Vagina (tissue), 2 donors: ENCODE data around the gene RHOV. TPM values are rescaled to one million over a fixed set of nuclear protein-coding genes. Genes with fewer than 3 reads are reported as not detected.

Source experiments
- DNase-seq, 2 donors: peaks; one replicate each; pipeline ENCODE4 v3.0.0-alpha.2; 2017; ENCODE audit errors: extremely low spot score in 2 of 2
- H3K27ac ChIP-seq: fragments of 200-600 bp; sonication (generic); one replicate; pipeline ENCODE4 v1.5.1; 2019
- H3K27me3 ChIP-seq: fragments of 200-600 bp; sonication (generic); one replicate; pipeline ENCODE4 v1.5.1; 2019
- H3K36me3 ChIP-seq, 2 donors: fragments of 200-600 bp; sonication (generic); one replicate each; pipeline ENCODE4 v1.5.1; 2017 to 2019
- H3K4me1 ChIP-seq: fragments of 200-600 bp; sonication (generic); one replicate; pipeline ENCODE4 v1.5.1; 2019
- H3K4me3 ChIP-seq, 2 donors: fragments of 200-600 bp; sonication (generic); 1 replicate in 1 of 2; 2 replicates in 1 of 2; pipeline ENCODE4 v1.5.1; 2016 to 2019
- H3K9me3 ChIP-seq: fragments of 200-600 bp; sonication (generic); one replicate; pipeline ENCODE4 v1.5.1; 2019
- POLR2A ChIP-seq, 2 donors: fragments of 450-650 bp; IDR thresholded peaks; one replicate each; pipeline ENCODE4 v1.6.1; 2017; ENCODE audit warnings: antibody characterized with exemption in 2 of 2, mild to moderate bottlenecking in 2 of 2, moderate library complexity in 2 of 2
- POLR2AphosphoS5 ChIP-seq, 2 donors: sonication (generic); formaldehyde crosslinking; IDR thresholded peaks; one replicate each; pipeline ENCODE4 v1.9.0; 2017; ENCODE audit warnings: antibody characterized with exemption in 2 of 2, mild to moderate bottlenecking in 2 of 2, low read depth in 1 of 2; ENCODE audit not compliant: insufficient read depth in 1 of 2
- intact Hi-C: fragments of 100-400 bp; cut with DNase I; formaldehyde crosslinking; loops from one replicate; pipeline ENCODE4 v1.15.1; 2023
- total RNA-seq: library from RNA; depleted of rRNA; stranded (reverse); fragments of >200 nt; gene quantifications from one replicate; pipeline ENCODE4 v1.2.3, GENCODE V29; 2016
- TF ChIP-seq, protein P1 (sequence below), 3 experiments: fragments of 450-650 bp in 2 of 3; fragments of 200-600 bp in 1 of 3; sonication (generic) in 1 of 3; IDR thresholded peaks; one replicate each; pipeline ENCODE4 v1.5.1; 2017 to 2019; ENCODE audit warnings: antibody characterized with exemption in 3 of 3, mild to moderate bottlenecking in 2 of 3, moderate library complexity in 2 of 3

Gene RHOV
- total RNA-seq, 1 donor from 2014 or later = 32.9 TPM

- Histone ChIP-seq H3K27ac (peak overlapping the region; percentile 2), H3K4me3 (no peak overlapping the region)
- intact Hi-C loops = no loop called here
Observed at GRCh38 chr15:40911141-40911540, 37.1 kb upstream of the RHOV start.

GRCh38 chr15:40909662-40910630 lies 35.9 kb upstream of the RHOV start:
- Histone ChIP-seq H3K4me1 (peaks cover 33% of the 10 kb centered on the region), H3K36me3 (no peaks in the 10 kb centered on the region), H3K9me3 (no peaks in the 10 kb centered on the region), H3K27ac (peak overlapping the region; percentile 54), H3K27me3 (no peaks in the 10 kb centered on the region), H3K4me3 (no peak overlapping the region)
- TF ChIP-seq POLR2AphosphoS5 (IDR thresholded peaks at IDR 0.05; ENCODE audit: insufficient read depth in 1 of 2, low read depth in 1 of 2) = peak in 1 of 2 donors; percentile 52
- TF ChIP-seq POLR2A (IDR thresholded peaks at IDR 0.05) = no peak
- intact Hi-C loops = loop anchor here (10.0 kb wide), 1 partner anchor 205 kb away; the partner anchor contains the start of gene INO80
- DNase-seq = no peak

More at GRCh38 chr15:40911141-40911540, 37.1 kb upstream of the RHOV start:
- Histone ChIP-seq H3K4me1 (peaks cover 26% of the 10 kb centered on the region), H3K36me3 (no peaks in the 10 kb centered on the region), H3K9me3 (no peaks in the 10 kb centered on the region), H3K27me3 (no peaks in the 10 kb centered on the region)
- DNase-seq = no peak
- TF ChIP-seq POLR2A (IDR thresholded peaks at IDR 0.05) = no peak
- TF ChIP-seq POLR2AphosphoS5 (IDR thresholded peaks at IDR 0.05; ENCODE audit: insufficient read depth in 1 of 2, low read depth in 1 of 2) = no peak

GRCh38 chr15:40908095-40908494 lies 34.1 kb upstream of the RHOV start:
- Histone ChIP-seq H3K4me3 (no peak overlapping the region), H3K9me3 (no peaks in the 10 kb centered on the region), H3K27me3 (no peaks in the 10 kb centered on the region), H3K27ac (peak overlapping the region; percentile 90), H3K4me1 (peaks cover 47% of the 10 kb centered on the region), H3K36me3 (peaks cover 0 to 8% of the 10 kb centered on the region in 2 donors)
- no peak for DNase-seq
- TF ChIP-seq, protein P1, sequence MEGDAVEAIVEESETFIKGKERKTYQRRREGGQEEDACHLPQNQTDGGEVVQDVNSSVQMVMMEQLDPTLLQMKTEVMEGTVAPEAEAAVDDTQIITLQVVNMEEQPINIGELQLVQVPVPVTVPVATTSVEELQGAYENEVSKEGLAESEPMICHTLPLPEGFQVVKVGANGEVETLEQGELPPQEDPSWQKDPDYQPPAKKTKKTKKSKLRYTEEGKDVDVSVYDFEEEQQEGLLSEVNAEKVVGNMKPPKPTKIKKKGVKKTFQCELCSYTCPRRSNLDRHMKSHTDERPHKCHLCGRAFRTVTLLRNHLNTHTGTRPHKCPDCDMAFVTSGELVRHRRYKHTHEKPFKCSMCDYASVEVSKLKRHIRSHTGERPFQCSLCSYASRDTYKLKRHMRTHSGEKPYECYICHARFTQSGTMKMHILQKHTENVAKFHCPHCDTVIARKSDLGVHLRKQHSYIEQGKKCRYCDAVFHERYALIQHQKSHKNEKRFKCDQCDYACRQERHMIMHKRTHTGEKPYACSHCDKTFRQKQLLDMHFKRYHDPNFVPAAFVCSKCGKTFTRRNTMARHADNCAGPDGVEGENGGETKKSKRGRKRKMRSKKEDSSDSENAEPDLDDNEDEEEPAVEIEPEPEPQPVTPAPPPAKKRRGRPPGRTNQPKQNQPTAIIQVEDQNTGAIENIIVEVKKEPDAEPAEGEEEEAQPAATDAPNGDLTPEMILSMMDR (IDR thresholded peaks at IDR 0.05) = no peak
- TF ChIP-seq POLR2AphosphoS5 (IDR thresholded peaks at IDR 0.05; ENCODE audit: insufficient read depth in 1 of 2, low read depth in 1 of 2) (no peak), POLR2A (IDR thresholded peaks at IDR 0.05) (no peak)
- intact Hi-C loops = loop anchor here (10.0 kb wide), 1 partner anchor 207 kb away; the partner anchor contains the start of gene INO80

GRCh38 chr15:40906991-40907802 lies 33.2 kb upstream of the RHOV start:
- intact Hi-C loops = loop anchor here (10.0 kb wide), 1 partner anchor 208 kb away; the partner anchor contains the start of gene INO80
- Histone ChIP-seq H3K4me1 (peaks cover 47% of the 10 kb centered on the region), H3K36me3 (peaks cover 0 to 15% of the 10 kb centered on the region in 2 donors), H3K27ac (peak overlapping the region; percentile 90), H3K4me3 (peak overlapping the region; percentile 51 to 61), H3K27me3 (no peaks in the 10 kb centered on the region), H3K9me3 (no peaks in the 10 kb centered on the region)
- DNase-seq = no peak
- TF ChIP-seq, protein P1 (IDR thresholded peaks at IDR 0.05) = no peak
- TF ChIP-seq POLR2AphosphoS5 (IDR thresholded peaks at IDR 0.05; ENCODE audit: insufficient read depth in 1 of 2, low read depth in 1 of 2) = no peak
- no peak for TF ChIP-seq POLR2A (IDR thresholded peaks at IDR 0.05)

GRCh38 chr15:40906091-40906990 lies 32.3 kb upstream of the RHOV start:
- Histone ChIP-seq H3K9me3 (no peaks in the 10 kb centered on the region), H3K36me3 (peaks cover 0 to 15% of the 10 kb centered on the region in 2 donors), H3K4me3 (peak overlapping the region; percentile 51 to 61), H3K27me3 (no peaks in the 10 kb centered on the region), H3K27ac (peak overlapping the region; percentile 90), H3K4me1 (peaks cover 47% of the 10 kb centered on the region)
- peak in 1 of 2 donors; percentile 96 for DNase-seq
- TF ChIP-seq POLR2AphosphoS5 (IDR thresholded peaks at IDR 0.05; ENCODE audit: insufficient read depth in 1 of 2, low read depth in 1 of 2) (peak; percentile 47 to 88), POLR2A (IDR thresholded peaks at IDR 0.05) (no peak)
- TF ChIP-seq, protein P1 (IDR thresholded peaks at IDR 0.05) = peak; percentile 70 to 87 (median 83)
- intact Hi-C loops = loop anchor here (10.0 kb wide), 1 partner anchor 208 kb away; the partner anchor contains the start of gene INO80
